ENCODE data around the gene CTIF.

Gene CTIF

DNA sequence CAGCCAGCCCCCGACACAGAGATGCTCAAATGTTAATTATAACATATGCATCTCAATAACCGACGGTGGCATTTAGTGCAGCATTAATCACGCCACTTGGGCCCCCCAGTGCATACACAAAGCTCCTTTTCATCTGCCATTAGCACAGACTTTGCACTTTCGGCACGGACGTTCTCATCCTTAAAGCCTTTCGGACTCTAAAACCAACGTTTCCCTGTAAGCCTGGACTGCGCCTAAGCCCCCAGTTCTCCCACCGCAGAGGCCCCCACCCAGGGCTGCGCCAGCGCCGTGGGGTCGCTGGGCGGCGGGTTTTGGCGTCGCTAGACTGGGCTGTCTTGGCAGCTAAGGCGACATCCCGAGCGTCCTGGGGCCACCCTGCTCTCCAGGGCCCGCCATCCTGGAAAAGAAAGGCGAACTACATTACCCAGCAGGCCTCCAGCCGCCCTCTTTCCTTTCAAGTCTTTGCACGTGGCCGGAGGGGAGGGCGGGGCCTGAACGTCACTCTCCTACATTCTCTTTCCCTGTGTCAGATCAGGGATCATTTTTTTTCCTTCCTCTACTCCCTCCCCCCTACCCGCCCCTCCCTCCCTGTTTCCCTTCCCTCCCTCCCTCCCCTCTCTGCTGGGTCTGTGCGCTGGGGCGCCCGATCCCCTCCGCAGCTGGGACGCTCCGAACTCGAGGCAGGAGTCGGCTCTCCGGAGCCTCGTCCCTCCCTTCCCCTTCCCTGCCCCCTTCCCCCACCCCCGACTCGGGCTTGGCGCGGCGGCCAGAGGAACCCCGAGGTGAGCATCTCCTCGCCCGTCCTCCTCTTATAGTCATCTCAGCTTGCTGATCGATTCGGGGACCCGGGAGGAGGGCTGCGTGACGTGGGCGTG lies at the start of gene CTIF:
CTIF (plus strand) TSS at position 501 of the 875 bp plus-strand sequence. CDS start 80,535 bp downstream, outside the sequence.
- TF ChIP-seq, protein P1, sequence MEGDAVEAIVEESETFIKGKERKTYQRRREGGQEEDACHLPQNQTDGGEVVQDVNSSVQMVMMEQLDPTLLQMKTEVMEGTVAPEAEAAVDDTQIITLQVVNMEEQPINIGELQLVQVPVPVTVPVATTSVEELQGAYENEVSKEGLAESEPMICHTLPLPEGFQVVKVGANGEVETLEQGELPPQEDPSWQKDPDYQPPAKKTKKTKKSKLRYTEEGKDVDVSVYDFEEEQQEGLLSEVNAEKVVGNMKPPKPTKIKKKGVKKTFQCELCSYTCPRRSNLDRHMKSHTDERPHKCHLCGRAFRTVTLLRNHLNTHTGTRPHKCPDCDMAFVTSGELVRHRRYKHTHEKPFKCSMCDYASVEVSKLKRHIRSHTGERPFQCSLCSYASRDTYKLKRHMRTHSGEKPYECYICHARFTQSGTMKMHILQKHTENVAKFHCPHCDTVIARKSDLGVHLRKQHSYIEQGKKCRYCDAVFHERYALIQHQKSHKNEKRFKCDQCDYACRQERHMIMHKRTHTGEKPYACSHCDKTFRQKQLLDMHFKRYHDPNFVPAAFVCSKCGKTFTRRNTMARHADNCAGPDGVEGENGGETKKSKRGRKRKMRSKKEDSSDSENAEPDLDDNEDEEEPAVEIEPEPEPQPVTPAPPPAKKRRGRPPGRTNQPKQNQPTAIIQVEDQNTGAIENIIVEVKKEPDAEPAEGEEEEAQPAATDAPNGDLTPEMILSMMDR (IDR thresholded peaks at IDR 0.05; ENCODE audit: insufficient read depth, low read depth, low read length, missing control alignments) = no peak
- DNase-seq (ENCODE audit: low read depth) = peak; percentile 82
- peak within 1 kb of the TSS; percentile 90 for H3K4me3 ChIP-seq (ENCODE audit: low read depth, low read length)

DNA sequence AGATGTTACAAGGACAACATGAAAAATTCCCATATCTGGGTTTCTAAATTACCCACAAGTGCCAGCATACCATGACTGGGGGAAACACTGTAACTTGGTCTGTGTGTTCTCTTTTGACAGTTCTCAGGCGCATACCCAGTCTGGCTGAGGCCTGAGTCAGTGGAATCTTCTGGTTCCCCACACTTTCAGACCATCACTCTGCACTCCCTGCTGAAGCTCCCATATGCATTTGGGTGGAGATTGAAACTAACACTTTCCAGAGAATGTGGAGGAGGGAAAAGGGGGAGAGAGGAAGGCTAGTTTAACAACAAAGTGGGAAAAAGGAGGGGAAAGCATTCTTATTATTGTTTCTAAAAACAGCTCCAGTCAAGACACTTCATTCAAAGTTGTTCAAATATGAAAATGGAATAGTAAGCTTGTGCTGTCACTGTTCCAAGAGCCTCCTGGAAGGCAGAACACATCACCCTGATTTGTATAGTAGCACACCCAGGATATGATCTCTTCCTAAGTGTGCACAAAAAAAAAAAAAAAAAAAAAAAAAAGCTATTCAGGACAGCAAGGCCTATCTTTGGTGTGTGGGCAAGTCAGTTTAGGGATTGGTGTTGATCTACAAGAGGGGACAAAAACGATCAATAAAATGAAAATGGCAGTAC lies 48.1 kb upstream of the CTIF start:
- TF ChIP-seq, protein P1 (IDR thresholded peaks at IDR 0.05; ENCODE audit: insufficient read depth, low read depth, low read length, missing control alignments) = no peak
- no peak overlapping the region for H3K4me3 ChIP-seq (ENCODE audit: low read depth, low read length)
- no peak for DNase-seq (ENCODE audit: low read depth)

DNA sequence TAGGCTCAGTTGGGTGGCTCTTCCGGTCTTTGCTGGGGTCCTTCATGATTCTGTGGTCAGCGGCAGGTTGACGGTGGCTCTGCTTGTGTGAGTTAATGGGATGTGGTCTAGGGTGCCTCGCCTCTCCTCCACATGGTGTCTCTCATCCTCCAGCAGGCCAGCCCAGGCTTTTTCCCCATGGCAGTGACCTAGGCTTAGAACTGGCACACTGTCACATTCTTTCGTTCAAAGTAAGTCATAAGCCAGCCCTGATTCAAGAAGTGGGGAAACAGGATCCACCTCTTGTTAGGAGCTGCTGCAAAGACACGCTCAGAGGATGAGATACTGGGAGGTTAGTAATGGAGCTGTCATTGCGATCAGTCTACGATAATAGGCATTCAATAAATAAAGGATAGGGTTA lies 46.0 kb upstream of the CTIF start:
- TF ChIP-seq, protein P1 (IDR thresholded peaks at IDR 0.05; ENCODE audit: insufficient read depth, low read depth, low read length, missing control alignments) = no peak
- DNase-seq (ENCODE audit: low read depth) = no peak
- no peak overlapping the region for H3K4me3 ChIP-seq (ENCODE audit: low read depth, low read length)

- no peak overlapping the region for H3K4me3 ChIP-seq (ENCODE audit: low read depth, low read length)
- DNase-seq (ENCODE audit: low read depth) = no peak
- TF ChIP-seq, protein P1 (IDR thresholded peaks at IDR 0.05; ENCODE audit: insufficient read depth, low read depth, low read length, missing control alignments) = no peak
These were observed 45.2 kb upstream of the CTIF start for GRCh38 chr18:48493434-48494230.

- DNase-seq (ENCODE audit: low read depth) = no peak
- H3K4me3 ChIP-seq (ENCODE audit: low read depth, low read length) = no peak overlapping the region
- TF ChIP-seq, protein P1 (IDR thresholded peaks at IDR 0.05; ENCODE audit: insufficient read depth, low read depth, low read length, missing control alignments) = no peak
These were observed 41.0 kb upstream of the CTIF start for GRCh38 chr18:48497863-48498262.

- H3K4me3 ChIP-seq (ENCODE audit: low read depth, low read length) = no peak overlapping the region
- no peak for DNase-seq (ENCODE audit: low read depth)
- TF ChIP-seq, protein P1 (IDR thresholded peaks at IDR 0.05; ENCODE audit: insufficient read depth, low read depth, low read length, missing control alignments) = no peak
These were observed 38.3 kb upstream of the CTIF start for GRCh38 chr18:48500517-48500916.
